NOMO-1 treated with DMSO at 0.1 percent for 48 hours (cell line): Measurements from ENCODE around the gene NCF1.
"Not testable (repeated sequence)": the region's sequence is repeated elsewhere in the genome, so short reads cannot be mapped to it uniquely, and the experiment has no call there.

Experiments used
- DNase-seq: peaks from one replicate; lab custom pipeline; 2025; ENCODE audit not compliant: unreplicated experiment; lab: John Stamatoyannopoulos, UW

Gene NCF1

DNA sequence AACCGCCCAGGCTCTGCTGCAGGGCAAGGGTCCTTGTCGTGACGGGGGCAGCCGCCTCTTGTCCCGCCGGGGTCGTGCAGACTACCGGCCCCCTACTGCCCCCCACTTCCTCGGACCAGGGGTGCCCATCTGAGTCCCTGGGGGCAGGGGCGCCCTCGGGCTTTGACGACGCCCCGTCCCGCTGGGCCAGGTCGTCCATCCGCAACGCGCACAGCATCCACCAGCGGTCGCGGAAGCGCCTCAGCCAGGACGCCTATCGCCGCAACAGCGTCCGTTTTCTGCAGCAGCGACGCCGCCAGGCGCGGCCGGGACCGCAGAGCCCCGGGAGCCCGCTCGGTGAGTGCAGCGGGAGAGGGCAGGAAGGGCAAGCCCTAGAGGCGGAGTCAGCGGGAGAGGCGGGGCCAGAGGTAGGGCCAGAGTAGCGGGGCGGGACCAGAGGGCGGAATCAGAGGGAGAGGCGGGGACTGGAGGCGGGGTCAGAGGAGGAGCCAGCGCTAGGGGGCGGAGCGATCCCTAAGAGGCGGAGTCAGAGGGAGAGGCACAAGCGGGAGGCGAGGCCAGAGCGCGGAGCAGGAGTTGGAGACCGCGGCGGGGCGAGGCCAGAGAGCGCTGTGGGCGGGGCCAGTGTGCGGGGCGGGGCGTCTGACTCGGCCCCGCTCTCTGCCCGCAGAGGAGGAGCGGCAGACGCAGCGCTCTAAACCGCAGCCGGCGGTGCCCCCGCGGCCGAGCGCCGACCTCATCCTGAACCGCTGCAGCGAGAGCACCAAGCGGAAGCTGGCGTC lies 14.7 kb downstream of the NCF1 start:
- peak; percentile 95 for DNase-seq

DNA sequence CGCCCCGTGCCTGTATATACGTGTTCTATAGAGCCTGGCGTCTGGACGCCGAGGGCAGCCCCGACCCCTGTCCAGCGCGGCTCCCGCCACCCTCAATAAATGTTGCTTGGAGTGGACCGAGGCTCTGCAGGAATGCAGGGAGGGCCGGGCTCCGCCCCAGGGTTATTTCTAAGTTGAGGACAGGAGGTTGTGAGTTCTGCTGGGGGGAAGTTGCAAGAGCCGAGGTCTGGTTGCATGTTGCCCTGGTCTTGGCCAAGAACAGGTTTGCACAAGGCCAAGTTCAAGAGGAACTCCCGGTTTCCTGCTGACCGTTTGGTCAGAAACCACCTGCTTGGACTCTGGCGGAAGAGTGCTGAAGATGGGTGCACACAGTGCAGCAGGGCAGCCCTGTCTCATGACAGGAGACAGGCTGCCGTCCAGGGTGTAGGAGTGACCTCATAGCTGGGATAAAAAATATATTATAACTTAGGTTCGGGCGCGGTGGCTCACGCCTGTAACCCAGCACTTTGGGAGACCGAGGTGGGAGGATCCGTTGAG lies 15.5 kb downstream of the NCF1 start:
- not testable (repeated sequence) for DNase-seq

DNA sequence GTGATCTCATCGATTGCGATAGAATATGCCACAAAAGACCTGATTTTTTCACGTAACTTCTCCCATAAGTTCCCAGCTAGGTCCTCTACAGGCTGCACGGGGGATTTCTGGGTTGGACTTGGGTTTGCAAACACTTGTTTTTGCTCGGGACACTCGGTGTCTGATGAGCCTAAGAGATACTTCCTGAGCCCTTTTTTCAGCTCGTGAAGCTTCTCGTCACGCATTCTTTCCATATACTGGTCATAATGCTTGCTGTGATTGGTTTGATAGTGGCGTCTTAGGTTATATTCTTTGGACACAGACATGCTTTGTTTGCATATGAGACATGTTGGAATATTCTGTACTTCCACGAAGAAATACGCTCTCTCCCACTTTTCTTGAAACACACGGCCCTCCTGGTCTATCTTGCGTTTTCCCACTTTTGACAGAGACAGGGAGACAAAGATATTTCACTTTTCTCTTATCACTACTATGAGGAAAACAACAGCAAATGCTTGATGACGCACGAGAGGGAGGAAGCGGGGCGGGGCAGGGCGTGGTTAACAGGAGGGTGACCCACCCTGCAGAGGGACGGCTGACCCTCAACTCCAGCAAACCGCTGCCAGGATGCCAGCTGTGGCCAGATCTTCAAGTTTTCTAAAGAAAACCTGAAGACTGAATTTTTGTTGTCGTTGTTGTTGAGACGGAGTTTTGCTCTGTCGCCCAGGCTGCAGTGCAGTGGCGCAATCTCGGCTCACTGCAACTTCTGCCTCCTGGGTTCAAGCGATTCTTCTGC lies 24.2 kb downstream of the NCF1 start:
- DNase-seq = not testable (repeated sequence)

DNA sequence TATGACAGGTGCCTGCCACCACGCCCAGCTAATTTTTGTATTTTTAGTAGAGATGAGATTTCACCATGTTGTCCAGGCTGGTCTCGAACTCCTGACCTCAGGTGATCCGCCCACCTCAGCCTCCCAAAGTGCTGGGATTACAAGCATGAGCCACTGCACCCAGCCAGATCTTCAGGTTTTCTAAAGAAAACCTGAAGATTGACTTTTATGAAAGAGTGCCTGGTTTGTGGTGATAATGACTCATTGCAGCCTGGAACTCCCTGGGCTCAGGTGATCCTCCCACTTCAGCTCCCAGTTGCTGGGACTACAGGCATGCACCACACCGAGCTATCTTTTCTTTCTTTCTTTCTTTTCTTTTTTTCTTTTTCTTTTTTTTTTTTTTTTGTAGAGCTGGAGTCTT lies 24.8 kb downstream of the NCF1 start:
- not testable (repeated sequence) for DNase-seq

DNA sequence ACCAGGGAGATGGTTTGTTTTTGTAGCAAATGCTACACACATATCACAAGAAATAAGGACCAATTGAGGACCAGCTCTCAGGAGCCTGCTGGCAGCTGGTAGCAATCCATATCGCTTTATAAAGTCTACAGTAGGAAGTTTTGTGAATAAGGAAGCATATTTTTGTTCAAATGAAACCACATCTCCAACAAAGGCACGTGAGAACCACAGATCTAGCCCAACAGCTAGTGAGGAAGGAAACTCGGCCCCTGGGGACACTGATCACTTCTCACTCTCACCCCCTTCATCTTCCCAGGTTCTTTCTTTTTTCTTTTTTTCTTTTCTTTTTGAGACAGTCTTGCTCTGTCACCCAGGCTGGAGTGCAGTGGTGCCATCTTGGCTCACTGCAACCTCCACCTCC lies 42.1 kb downstream of the NCF1 start:
- DNase-seq = not testable (repeated sequence)

DNA sequence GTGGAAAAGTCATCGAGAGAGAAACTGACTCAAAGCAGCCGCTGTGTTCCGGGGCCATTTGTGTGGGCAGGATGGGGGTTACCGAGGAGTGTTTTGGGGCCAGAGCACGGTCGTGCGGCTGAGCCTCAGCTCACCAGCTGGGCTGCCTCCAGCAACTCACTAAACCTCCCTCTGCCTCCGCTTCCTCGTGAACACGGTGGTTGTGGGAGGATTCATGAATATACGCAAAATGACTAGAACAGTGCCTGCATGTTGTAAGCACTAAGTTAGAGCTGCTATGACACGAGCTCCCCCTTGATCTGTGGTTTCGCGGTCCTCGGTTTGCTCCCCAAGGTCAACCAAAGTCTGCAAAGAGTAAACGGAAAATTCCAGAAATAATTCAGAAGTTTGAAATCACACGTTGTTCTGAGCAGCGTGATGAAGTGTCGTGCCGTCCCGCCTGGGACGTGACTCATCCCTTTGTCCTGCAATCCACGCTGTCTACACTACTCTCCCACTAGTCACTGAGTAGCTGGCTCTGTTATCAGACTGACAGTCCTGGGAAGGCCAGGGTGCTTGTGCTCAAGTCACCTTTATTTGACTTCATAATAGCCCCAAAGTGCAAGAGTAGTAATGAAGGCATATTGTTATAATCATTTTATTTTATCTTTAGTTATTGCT lies 46.5 kb downstream of the NCF1 start:
- DNase-seq = not testable (repeated sequence)

DNA sequence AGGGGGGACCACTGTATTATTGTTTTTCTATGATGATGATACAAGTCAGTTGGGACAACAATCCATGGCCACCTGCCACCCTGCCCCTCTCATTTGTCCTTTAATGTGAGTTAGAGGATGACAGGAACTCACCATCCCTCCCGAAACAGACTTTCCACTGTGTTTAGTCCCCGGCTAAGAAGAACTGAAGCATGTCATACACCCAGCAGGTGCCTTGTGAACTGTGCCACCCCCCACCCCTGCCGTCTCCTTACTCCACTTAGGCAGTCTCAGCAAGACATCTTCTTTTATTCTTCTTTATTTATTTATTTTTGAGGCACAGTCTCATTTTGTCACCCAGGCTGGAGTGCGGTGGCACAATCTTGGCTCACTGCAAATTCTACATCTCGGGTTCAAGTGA lies 47.4 kb downstream of the NCF1 start:
- DNase-seq = not testable (repeated sequence)

DNA sequence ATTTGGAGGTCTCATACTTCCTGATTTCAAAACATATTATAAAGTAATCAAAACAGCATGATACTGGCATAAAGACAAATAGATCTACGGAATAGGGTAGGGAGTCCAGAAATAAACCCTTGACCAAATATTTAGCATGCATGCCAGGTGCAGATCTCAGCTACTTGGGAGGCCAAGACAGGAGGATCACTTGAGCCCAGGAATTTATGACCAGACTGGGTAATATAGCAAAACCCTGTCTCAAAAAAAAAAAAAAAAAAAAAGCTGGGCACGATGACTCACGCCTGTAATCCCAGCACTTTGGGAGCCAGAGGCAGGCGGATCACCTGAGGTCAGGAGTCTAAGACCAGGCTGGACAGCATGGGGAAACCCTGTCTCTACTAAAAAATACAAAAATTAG lies 56.1 kb downstream of the NCF1 start:
- not testable (repeated sequence) for DNase-seq

DNA sequence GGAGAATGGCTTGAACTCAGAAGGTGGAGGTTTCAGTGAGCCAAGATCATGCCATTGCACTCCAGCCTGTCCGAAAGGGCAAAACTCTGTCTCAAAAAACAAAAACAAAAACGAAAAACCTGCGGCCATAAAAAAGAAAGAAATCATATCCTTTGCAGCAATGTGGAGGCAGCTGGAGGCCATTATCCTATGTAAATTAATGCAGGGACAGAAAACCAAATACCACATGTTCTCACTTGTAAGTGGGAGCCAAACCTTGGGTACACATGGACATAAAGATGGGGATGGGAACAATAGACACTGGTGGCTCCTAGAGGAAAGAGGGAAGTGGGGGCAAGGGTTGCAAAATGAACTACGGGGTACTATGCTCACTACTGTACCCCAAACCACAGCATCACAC lies 56.6 kb downstream of the NCF1 start:
- DNase-seq = not testable (repeated sequence)
